Measurements from ENCODE around the gene MYF6. TPM values are rescaled to one million over a fixed set of nuclear protein-coding genes. Genes with fewer than 3 reads are reported as not detected.

The MYF6 gene
- total and polyA plus RNA-seq, 2 of the 13 experiments (the other 11 are each of a cell fraction or from before 2014, with no cell fraction given) = not detected

DNA sequence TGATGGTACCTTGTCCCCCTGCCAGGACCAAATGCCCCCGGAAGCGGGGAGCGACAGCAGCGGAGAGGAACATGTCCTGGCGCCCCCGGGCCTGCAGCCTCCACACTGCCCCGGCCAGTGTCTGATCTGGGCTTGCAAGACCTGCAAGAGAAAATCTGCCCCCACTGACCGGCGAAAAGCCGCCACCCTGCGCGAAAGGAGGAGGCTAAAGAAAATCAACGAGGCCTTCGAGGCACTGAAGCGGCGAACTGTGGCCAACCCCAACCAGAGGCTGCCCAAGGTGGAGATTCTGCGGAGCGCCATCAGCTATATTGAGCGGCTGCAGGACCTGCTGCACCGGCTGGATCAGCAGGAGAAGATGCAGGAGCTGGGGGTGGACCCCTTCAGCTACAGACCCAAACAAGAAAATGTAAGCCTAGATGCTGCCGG is 410 bp downstream of the MYF6 start (continued):
- TF ChIP-seq ZNF501 (CRISPR knock-in tag; IDR thresholded peaks at IDR 0.05) = no peak

DNA sequence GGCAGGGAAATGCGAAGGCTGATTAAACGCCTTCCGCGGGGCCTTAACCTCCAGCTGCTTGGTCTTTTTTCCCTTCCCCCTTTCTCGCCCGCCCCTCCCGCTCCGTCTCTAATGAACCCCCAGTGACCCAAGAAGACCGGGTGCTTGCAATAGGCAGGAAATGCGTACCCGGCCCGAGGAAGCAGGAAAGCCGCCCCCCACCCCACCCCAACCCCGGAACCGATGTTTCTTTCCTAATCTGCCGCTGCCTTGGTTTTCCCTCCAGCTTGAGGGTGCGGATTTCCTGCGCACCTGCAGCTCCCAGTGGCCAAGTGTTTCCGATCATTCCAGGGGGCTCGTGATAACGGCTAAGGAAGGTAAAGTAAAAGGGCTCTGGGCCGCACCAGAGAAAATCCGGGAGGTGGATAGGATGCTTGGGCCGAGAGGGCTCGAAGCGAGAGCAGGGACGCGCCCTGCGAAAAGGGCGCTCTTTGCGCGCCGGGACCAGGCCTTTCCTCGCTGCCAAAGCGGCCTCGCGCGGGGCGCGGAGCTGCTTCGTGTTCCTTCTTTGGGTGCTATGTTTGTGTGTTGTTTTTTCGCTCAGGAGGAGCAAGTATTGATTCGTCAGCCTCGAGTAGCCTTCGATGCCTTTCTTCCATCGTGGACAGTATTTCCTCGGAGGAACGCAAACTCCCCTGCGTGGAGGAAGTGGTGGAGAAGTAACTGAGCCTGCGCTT is 983 bp downstream of the MYF6 start:
- CTCF ChIA-PET (ENCODE audit: low intra/inter-chr PET ratio, low total read pairs) = no interaction called here
- intact Hi-C loops (cut with micrococcal nuclease; ENCODE audit: unreplicated experiment) = no loop called here
- no peak overlapping the region for H3K9ac ChIP-seq (ENCODE audit: insufficient read depth, low read depth, low read length)

DNA sequence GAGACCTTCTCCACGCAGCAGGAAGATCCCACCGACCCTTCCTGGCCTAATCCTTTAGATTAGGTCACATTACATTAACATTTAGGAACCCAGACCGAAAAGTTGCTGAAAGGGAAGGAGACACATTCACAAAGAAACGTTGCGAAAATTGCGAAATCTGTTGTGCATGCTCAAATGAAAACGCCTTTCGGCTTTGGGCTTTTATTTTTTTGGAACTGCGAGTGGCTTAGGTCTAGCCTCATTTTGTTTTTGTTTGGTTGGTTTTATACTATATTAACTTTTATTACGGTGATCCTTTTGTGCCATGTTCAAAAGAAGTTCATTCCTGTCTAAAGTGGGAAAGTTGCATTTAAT is 1.5 kb downstream of the MYF6 start:
- BruUV-seq (replicated peaks) = no TSS peak
- no peaks in the 10 kb centered on the region for H3K4me1 ChIP-seq (ENCODE audit: insufficient read depth, low read length)
- ATAC-seq (no peak), FAIRE-seq (no peak), DNase-seq (ENCODE audit: low spot score) (no peak)
- 59% methylated on average over 10 of the region's 10 CpGs for WGBS (ENCODE audit: low lambda C conversion rate)
- no peak overlapping the region for H2AFZ ChIP-seq (ENCODE audit: low read length)
- H3K4me3 ChIP-seq (replicated peaks in 1 of 3; ENCODE audit: insufficient read depth in 1 of 3, low read depth in 2 of 3, low read length in 3 of 3) = no peak overlapping the region
- H3K79me2 ChIP-seq (ENCODE audit: insufficient read depth, low read length) = no peaks in the 10 kb centered on the region
- H3K27me3 ChIP-seq (ENCODE audit: control insufficient read depth in 1 of 2, insufficient read depth in 2 of 2, low read length in 2 of 2) = no peaks in the 10 kb centered on the region; a peak in 1 of 5 replicates
- H4K20me1 ChIP-seq (ENCODE audit: insufficient read depth, low read length) = no peaks in the 10 kb centered on the region
- TF ChIP-seq NKX3-1 (CRISPR knock-in tag; IDR thresholded peaks at IDR 0.05) (no peak), CEBPB (IDR thresholded peaks at IDR 0.05; ENCODE audit: borderline replicate concordance, low read depth, low read length) (peak; percentile 73)
- ChIA-PET CTCF (ENCODE audit: low intra/inter-chr PET ratio, low total read pairs) (no interaction called here), POLR2A (no interaction called here)
- H3K36me3 ChIP-seq (replicated peaks in 1 of 2; ENCODE audit: control insufficient read depth in 1 of 2, insufficient read depth in 2 of 2, low read length in 2 of 2) = no peaks in the 10 kb centered on the region
- intact Hi-C loops (cut with micrococcal nuclease; ENCODE audit: unreplicated experiment) = no loop called here
- in situ Hi-C loops (cut with HindIII; ENCODE audit: extremely low pct_ligation_motif_present, low pct_unique_long_range_greater_than_20kb) = no loop called here
- no peak overlapping the region for H3K9ac ChIP-seq (ENCODE audit: insufficient read depth, low read depth, low read length)
- no peak overlapping the region for H3K27ac ChIP-seq (ENCODE audit: extremely low read length, insufficient read depth, low read length)
- no peaks in the 10 kb centered on the region for H3K9me3 ChIP-seq (ENCODE audit: low read length)
- no peak overlapping the region for H3K4me2 ChIP-seq (ENCODE audit: low read depth, low read length)

More for the DNA sequence above, 983 bp downstream of the MYF6 start:
- H3K4me3 ChIP-seq (replicated peaks in 1 of 3; ENCODE audit: insufficient read depth in 1 of 3, low read depth in 2 of 3, low read length in 3 of 3) = no peak overlapping the region
- no peak overlapping the region for H3K4me2 ChIP-seq (ENCODE audit: low read depth, low read length)
- no peaks in the 10 kb centered on the region for H3K36me3 ChIP-seq (replicated peaks in 1 of 2; ENCODE audit: control insufficient read depth in 1 of 2, insufficient read depth in 2 of 2, low read length in 2 of 2)
- no peaks in the 10 kb centered on the region for H3K79me2 ChIP-seq (ENCODE audit: insufficient read depth, low read length)
- no peak for FAIRE-seq
- ATAC-seq = no peak
- BruUV-seq (replicated peaks) = no TSS peak
- WGBS (ENCODE audit: low lambda C conversion rate) = 83% methylated on average over 50 of the region's 50 CpGs
- no peak overlapping the region for H2AFZ ChIP-seq (ENCODE audit: low read length)
- no peak overlapping the region for H3K27ac ChIP-seq (ENCODE audit: extremely low read length, insufficient read depth, low read length)
- POLR2A ChIA-PET = no interaction called here
- H3K9me3 ChIP-seq (ENCODE audit: low read length) = no peaks in the 10 kb centered on the region
- no peak for TF ChIP-seq CBX1 (IDR thresholded peaks at IDR 0.05; ENCODE audit: low read depth)
- no peaks in the 10 kb centered on the region; a peak in 1 of 5 replicates for H3K27me3 ChIP-seq (ENCODE audit: control insufficient read depth in 1 of 2, insufficient read depth in 2 of 2, low read length in 2 of 2)
- DNase-seq (ENCODE audit: low spot score) = no peak
- peaks cover 2% of the 10 kb centered on the region for H3K4me1 ChIP-seq (ENCODE audit: insufficient read depth, low read length)
- no peaks in the 10 kb centered on the region for H4K20me1 ChIP-seq (ENCODE audit: insufficient read depth, low read length)
- in situ Hi-C loops (cut with HindIII; ENCODE audit: extremely low pct_ligation_motif_present, low pct_unique_long_range_greater_than_20kb) = no loop called here
